ENCODE data around the gene PTPN11.

GRCh38 chr12:112382866-112383265 is 35.9 kb upstream of the PTPN11 start:
- TF ChIP-seq POLR2A (IDR thresholded peaks at IDR 0.05; ENCODE audit: low read depth, low read length) = no peak
- TF ChIP-seq POLR2AphosphoS5 (IDR thresholded peaks at IDR 0.05; ENCODE audit: low read depth, low read length) = no peak
- TF ChIP-seq TAF1 (IDR thresholded peaks at IDR 0.05; ENCODE audit: low read depth, low read length) = no peak
- TF ChIP-seq SPI1 (IDR thresholded peaks at IDR 0.05; ENCODE audit: low read depth, low read length) = no peak
- TF ChIP-seq PAX5 (IDR thresholded peaks at IDR 0.05; ENCODE audit: insufficient read depth, low read length, severe bottlenecking) = no peak
